Brain microvascular endothelial cell (primary cell): ENCODE measurements around the gene ARHGEF37.

Experiments used
- DNase-seq: peaks from one replicate; pipeline ENCODE4 v3.0.0-alpha.2; 2020
- H3K27ac ChIP-seq: fragments of 250-450 bp; sonication (Bioruptor Pico); 2 replicates; pipeline ENCODE4 v1.5.1; 2020; ENCODE audit warnings: mild to moderate bottlenecking, moderate library complexity
- H3K27me3 ChIP-seq: fragments of 250-450 bp; sonication (Bioruptor Pico); replicated peaks from 2 replicates; pipeline ENCODE4 v1.5.1; 2020; ENCODE audit warnings: mild to moderate bottlenecking
- H3K36me3 ChIP-seq: fragments of 250-450 bp; sonication (Bioruptor Pico); replicated peaks from 2 replicates; pipeline ENCODE4 v1.5.1; 2020; ENCODE audit warnings: mild to moderate bottlenecking
- H3K4me3 ChIP-seq: 2 replicates; pipeline ENCODE4 v1.5.1; 2011; ENCODE audit warnings: low read depth, mild to moderate bottlenecking, control low read depth, low read length, moderate library complexity
- in situ Hi-C: cut with HindIII; loops from 2 replicates; pipeline ENCODE4 v1.10.0; 2017; ENCODE audit warnings: low sequenced_read_pairs, low pct_ligation_motif_present
- TF ChIP-seq, protein P1 (sequence below): IDR thresholded peaks from 2 replicates; pipeline ENCODE4 v1.5.1; 2011; ENCODE audit warnings: low read depth, mild to moderate bottlenecking, moderate library complexity, low read length, control low read depth, inconsistent platforms; ENCODE audit errors: missing control alignments

ARHGEF37 gene

DNA sequence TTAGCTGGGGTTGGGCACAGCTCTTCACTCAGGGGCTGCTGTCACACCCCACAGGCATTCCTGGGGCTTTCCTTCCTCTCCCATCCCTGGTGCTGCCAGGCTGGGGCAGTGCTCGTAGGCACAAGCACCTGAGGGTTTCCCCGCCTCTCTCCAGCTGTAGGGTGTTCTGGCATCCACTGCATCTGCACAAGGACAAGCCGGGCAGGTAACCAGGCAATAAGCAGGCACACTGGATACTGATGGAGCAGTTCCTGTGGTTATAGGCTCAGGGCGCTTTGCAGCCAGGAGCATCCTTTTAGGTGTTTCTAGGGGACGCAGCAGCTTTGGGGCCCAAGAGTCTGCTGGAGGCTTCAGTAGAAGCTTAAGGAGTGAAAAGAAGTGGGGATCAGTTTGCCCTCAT lies 56.8 kb downstream of the ARHGEF37 start:
- TF ChIP-seq, protein P1, sequence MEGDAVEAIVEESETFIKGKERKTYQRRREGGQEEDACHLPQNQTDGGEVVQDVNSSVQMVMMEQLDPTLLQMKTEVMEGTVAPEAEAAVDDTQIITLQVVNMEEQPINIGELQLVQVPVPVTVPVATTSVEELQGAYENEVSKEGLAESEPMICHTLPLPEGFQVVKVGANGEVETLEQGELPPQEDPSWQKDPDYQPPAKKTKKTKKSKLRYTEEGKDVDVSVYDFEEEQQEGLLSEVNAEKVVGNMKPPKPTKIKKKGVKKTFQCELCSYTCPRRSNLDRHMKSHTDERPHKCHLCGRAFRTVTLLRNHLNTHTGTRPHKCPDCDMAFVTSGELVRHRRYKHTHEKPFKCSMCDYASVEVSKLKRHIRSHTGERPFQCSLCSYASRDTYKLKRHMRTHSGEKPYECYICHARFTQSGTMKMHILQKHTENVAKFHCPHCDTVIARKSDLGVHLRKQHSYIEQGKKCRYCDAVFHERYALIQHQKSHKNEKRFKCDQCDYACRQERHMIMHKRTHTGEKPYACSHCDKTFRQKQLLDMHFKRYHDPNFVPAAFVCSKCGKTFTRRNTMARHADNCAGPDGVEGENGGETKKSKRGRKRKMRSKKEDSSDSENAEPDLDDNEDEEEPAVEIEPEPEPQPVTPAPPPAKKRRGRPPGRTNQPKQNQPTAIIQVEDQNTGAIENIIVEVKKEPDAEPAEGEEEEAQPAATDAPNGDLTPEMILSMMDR = no peak
- no peaks in the 10 kb centered on the region for H3K27me3 ChIP-seq
- no peak overlapping the region for H3K27ac ChIP-seq
- no peaks in the 10 kb centered on the region for H3K36me3 ChIP-seq
- DNase-seq = no peak
- no peak overlapping the region for H3K4me3 ChIP-seq
- in situ Hi-C loops = loop anchor here (25.0 kb wide), 2 partner anchors 199 to 349 kb away; no protein-coding TSS in a partner anchor

DNA sequence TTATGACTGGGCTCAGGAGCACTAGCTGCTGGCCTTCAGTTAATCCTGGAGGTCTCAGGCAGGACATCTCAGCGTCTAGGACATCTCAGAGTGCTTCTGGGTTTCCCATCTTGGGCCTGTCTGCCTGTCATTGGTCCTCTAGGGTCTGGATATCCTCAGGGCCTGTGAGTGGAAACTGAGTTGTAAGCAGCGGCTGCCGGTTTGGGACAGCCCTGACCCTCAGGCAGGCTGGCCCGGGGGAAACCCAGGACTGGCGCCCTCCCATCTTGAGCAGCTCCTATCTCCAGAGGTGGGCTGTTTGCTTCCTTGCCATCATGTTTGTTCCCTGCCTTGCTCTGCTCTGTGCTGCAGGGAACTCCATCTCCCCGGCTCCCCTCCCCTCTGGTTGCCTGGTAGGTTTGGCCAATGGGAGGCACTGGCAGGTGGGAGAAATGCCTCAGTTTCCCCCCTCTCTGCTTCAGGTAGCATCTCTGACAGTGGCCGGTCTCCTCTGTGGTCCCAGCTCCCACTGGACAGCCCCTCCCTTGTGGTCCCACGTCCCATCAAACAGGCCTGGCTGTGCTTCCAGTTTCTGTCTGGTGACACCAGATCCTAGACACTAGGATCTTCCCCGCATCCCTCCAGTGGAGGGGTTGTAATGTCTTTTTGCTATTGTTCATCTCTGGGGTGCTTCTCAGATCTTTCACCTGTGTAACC lies 57.4 kb downstream of the ARHGEF37 start:
- H3K4me3 ChIP-seq = no peak overlapping the region
- H3K27ac ChIP-seq = no peak overlapping the region
- no peaks in the 10 kb centered on the region for H3K27me3 ChIP-seq
- TF ChIP-seq, protein P1 = no peak
- no peaks in the 10 kb centered on the region for H3K36me3 ChIP-seq
- DNase-seq = no peak
- in situ Hi-C loops = loop anchor here (25.0 kb wide), 2 partner anchors 199 to 349 kb away; no protein-coding TSS in a partner anchor

DNA sequence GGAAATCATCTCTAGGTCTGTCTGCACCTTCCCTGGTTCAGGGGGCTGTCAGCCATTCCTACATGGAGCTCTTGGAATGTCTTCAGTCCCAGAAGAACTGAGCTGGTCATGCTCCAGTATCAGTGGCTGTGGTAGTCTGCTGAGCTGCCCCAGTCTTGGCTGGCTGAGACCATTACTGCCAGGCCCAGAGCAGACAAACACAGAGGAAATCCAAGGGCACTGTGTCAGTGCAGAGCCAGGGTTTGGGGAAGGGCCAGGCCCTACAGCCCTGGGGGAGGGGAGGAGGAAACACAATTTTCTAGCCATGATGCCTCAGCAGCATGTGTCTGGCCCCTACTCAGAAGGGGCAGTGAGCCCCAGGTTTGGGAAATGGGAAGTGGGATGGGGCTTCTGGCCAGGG lies 58.4 kb downstream of the ARHGEF37 start:
- Histone ChIP-seq H3K36me3 (no peaks in the 10 kb centered on the region), H3K27ac (no peak overlapping the region), H3K4me3 (no peak overlapping the region), H3K27me3 (no peaks in the 10 kb centered on the region)
- in situ Hi-C loops = loop anchor here (25.0 kb wide), 2 partner anchors 198 to 348 kb away; no protein-coding TSS in a partner anchor
- TF ChIP-seq, protein P1 = no peak
- DNase-seq = no peak

DNA sequence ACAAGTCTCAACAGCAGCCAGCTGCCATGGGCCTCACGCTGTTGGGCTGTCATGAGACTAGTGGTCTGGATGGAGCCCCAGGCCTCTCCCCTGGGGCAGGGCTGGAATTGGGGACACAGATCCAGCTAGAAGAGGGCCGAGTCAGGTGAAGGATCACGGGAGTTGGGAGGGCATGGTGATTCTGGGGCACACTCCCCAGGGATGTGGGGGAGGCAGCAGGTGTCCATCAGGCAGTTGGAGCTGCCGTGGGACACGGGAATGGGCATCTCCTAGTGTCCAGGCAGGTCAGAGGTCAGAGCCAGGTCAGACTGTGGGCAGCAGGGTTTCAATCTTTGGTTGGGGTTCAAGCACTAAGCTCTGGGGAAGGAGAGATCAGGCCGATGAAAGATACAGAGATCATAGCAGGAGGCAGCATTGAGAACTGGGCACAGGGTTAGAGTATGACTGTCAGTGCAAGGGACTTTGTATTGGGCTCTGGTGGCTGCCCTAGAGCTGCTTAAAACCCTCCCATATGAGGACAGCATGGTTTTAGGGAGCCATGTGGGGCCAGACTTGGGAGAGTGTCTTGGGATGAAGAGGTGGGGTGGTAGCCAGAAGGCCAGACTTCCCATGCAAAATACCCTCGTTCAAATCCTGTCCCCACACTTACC lies 59.2 kb downstream of the ARHGEF37 start:
- in situ Hi-C loops = loop anchor here (25.0 kb wide), 2 partner anchors 197 to 347 kb away; no protein-coding TSS in a partner anchor
- no peak for DNase-seq
- Histone ChIP-seq H3K36me3 (no peaks in the 10 kb centered on the region), H3K27ac (no peak overlapping the region), H3K27me3 (no peaks in the 10 kb centered on the region), H3K4me3 (no peak overlapping the region)
- TF ChIP-seq, protein P1 = no peak

DNA sequence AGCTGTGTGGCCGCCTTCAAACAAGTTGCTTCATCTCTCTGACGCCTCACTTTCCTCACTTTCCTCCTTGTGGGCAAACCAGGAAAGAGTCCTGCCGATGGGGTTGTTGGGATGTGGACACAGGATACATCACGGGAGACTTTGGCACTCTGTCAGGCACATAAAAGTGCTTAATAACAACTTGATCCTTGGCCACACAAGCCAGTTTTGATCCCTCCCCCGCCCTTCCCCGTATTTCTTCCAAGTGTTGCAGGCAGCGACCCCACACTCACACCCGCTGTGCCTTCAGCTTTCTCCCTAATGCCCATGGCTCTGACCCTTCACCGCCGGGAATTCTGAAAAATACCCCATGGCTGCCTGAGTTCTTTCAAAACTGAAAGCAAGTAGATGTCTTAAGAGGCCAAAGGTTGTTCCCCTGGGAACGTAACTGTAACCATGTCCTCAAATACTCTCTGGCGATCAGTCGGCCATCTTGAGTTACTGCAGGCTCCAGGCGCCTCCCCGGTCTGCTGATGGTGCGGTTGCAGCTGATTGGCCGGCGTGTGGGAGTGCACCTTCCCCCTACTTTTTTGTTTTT lies 59.8 kb downstream of the ARHGEF37 start:
- H3K36me3 ChIP-seq = no peaks in the 10 kb centered on the region
- H3K27me3 ChIP-seq = no peaks in the 10 kb centered on the region
- TF ChIP-seq, protein P1 = no peak
- in situ Hi-C loops = loop anchor here (25.0 kb wide), 2 partner anchors 196 to 346 kb away; no protein-coding TSS in a partner anchor
- peak overlapping the region; percentile 1 for H3K4me3 ChIP-seq
- H3K27ac ChIP-seq = no peak overlapping the region
- peak; percentile 76 for DNase-seq
